NCI-H2227 (cell line): ENCODE results near the gene TMEFF2.
"Not testable (repeated sequence)": the region's sequence is repeated elsewhere in the genome, so short reads cannot be mapped to it uniquely, and the experiment has no call there.

Experiments used
- DNase-seq: peaks from one replicate; lab custom pipeline; 2025; ENCODE audit not compliant: unreplicated experiment; lab: John Stamatoyannopoulos, UW

The TMEFF2 gene

GRCh38 chr2:191938779-191939178, 256.0 kb downstream of the TMEFF2 start:
- DNase-seq, result peak; percentile 93

- DNase-seq, result no peak
Measured at GRCh38 chr2:191936882-191937405, 257.8 kb downstream of the TMEFF2 start.

- DNase-seq, result peak; percentile 89
Measured at GRCh38 chr2:191935247-191935646, 259.5 kb downstream of the TMEFF2 start.

- DNase-seq, result no peak
Measured at GRCh38 chr2:191933307-191934105, 261.2 kb downstream of the TMEFF2 start.

- no peak for DNase-seq
Measured at GRCh38 chr2:191932286-191932685, 262.4 kb downstream of the TMEFF2 start.

GRCh38 chr2:191931329-191931728, 263.4 kb downstream of the TMEFF2 start:
- no peak for DNase-seq

- no peak for DNase-seq
Measured at GRCh38 chr2:191930205-191930604, 264.5 kb downstream of the TMEFF2 start.

GRCh38 chr2:191929288-191929687, 265.4 kb downstream of the TMEFF2 start:
- no peak for DNase-seq

- DNase-seq, result peak; percentile 27
Measured at GRCh38 chr2:191927991-191928390, 266.7 kb downstream of the TMEFF2 start.

- DNase-seq, result no peak
Measured at GRCh38 chr2:191927319-191927867, 267.3 kb downstream of the TMEFF2 start.

- DNase-seq, result no peak
Measured at GRCh38 chr2:191926671-191927070, 268.1 kb downstream of the TMEFF2 start.

- no peak for DNase-seq
Measured at GRCh38 chr2:191923652-191923997, 271.1 kb downstream of the TMEFF2 start.

GRCh38 chr2:191922736-191923651, 271.7 kb downstream of the TMEFF2 start:
- no peak for DNase-seq

- DNase-seq, result not testable (repeated sequence)
Measured at GRCh38 chr2:191921650-191922049, 273.1 kb downstream of the TMEFF2 start.

- no peak for DNase-seq
Measured at GRCh38 chr2:191920502-191920901, 274.2 kb downstream of the TMEFF2 start.

- peak; percentile 31 for DNase-seq
Measured at GRCh38 chr2:191917967-191918651, 276.6 kb downstream of the TMEFF2 start.

- no peak for DNase-seq
Measured at GRCh38 chr2:191917430-191917881, 277.3 kb downstream of the TMEFF2 start.

GRCh38 chr2:191916826-191917225, 277.9 kb downstream of the TMEFF2 start:
- no peak for DNase-seq

GRCh38 chr2:191915750-191916149, 279.0 kb downstream of the TMEFF2 start:
- no peak for DNase-seq

GRCh38 chr2:191913796-191914195, 280.9 kb downstream of the TMEFF2 start:
- no peak for DNase-seq

- DNase-seq, result no peak
Measured at GRCh38 chr2:191912764-191913163, 282.0 kb downstream of the TMEFF2 start.
